Activated T-cell treated with anti-CD3 and anti-CD28 coated beads, Interleukin-2, amount 50 U/mL, for 24 hours (primary cell): ENCODE data around the gene SNX33.
"Not testable (repeated sequence)": the region's sequence is repeated elsewhere in the genome, so short reads cannot be mapped to it uniquely, and the experiment has no call there.

ENCODE experiments used
- DNase-seq: peaks from one replicate; pipeline ENCODE4 v3.0.0-alpha.2; 2020
- H3K27ac Mint-ChIP-seq: 2 replicates; pipeline ENCODE4 v1.8.0; 2020; ENCODE audit warnings: mild to moderate bottlenecking, mixed read lengths
- H3K27me3 Mint-ChIP-seq: 2 replicates; pipeline ENCODE4 v1.8.0; 2020; ENCODE audit warnings: mixed read lengths
- H3K36me3 Mint-ChIP-seq: 2 replicates; pipeline ENCODE4 v1.8.0; 2020; ENCODE audit warnings: low read depth, mixed read lengths
- H3K4me1 Mint-ChIP-seq: 2 replicates; pipeline ENCODE4 v1.8.0; 2020; ENCODE audit warnings: low read depth, mixed read lengths
- H3K4me3 Mint-ChIP-seq: 2 replicates; pipeline ENCODE4 v1.8.0; 2020; ENCODE audit warnings: mild to moderate bottlenecking, moderate library complexity, mixed read lengths
- H3K9me3 Mint-ChIP-seq: 2 replicates; pipeline ENCODE4 v1.8.0; 2020; ENCODE audit warnings: mixed read lengths

The SNX33 gene

DNA sequence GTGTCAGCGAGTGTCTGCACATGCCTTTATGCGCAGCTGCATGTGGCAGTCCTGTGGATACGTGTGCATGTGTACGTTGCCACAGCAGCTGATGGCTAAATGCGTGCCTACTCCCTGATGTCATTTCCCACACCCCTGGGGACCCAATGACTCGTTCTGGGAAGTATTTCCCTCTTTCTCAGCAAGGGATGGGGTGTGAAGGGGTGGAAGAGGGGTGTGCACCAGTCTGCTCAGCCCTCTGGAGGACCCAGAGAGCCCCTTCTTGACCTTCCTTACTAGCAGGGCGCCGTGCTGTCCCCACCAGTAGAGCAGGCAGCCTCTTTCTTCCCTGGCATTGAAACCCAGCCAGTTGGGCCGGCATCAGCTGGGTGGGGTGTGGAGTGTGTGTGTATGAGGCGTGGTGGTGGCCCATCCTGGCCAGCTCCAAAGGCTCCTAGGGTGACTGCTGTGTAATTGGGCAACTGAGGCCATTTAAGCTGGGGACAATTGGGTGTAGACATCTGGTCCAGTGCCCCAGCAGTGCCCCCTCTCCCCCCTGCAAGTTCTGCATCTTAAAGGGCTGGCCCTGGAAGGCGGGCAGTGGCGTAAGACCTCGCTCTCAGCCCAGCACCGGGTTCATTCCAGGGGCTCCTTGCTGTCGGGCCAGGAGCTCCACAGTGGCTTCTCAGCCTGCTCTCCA, 19.2 kb downstream of the SNX33 start:
- Mint-ChIP-seq H3K27me3 (no peaks in the 10 kb centered on the region), H3K4me1 (no peaks in the 10 kb centered on the region), H3K36me3 (no peaks in the 10 kb centered on the region), H3K27ac (no peak overlapping the region), H3K4me3 (no peak overlapping the region), H3K9me3 (no peaks in the 10 kb centered on the region)
- DNase-seq = no peak

GRCh38 chr15:75669191-75669878, 21.6 kb downstream of the SNX33 start:
- no peak overlapping the region for H3K4me3 Mint-ChIP-seq
- H3K4me1 Mint-ChIP-seq = no peaks in the 10 kb centered on the region
- no peak overlapping the region for H3K27ac Mint-ChIP-seq
- H3K9me3 Mint-ChIP-seq = no peaks in the 10 kb centered on the region
- no peak for DNase-seq
- H3K36me3 Mint-ChIP-seq = no peaks in the 10 kb centered on the region
- H3K27me3 Mint-ChIP-seq = no peaks in the 10 kb centered on the region

DNA sequence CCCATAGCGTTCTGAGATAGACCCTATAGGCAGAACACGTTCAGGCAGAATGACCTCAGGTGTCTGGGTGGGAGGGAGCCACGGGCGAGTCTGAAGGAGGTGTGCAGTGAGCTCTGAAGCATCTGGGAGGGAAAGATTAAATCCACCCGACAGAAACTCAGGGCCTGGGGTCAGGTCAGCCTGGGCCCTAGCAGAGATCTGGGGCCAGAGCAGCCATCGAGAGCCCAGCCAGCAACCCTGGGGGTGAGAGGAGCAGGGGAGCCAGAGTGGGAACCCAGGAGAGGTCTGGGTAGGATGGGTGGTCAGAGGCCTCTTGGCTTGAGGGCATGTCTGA, 22.1 kb downstream of the SNX33 start:
- Mint-ChIP-seq H3K27ac (no peak overlapping the region), H3K4me3 (no peak overlapping the region), H3K27me3 (no peaks in the 10 kb centered on the region), H3K36me3 (no peaks in the 10 kb centered on the region), H3K9me3 (no peaks in the 10 kb centered on the region), H3K4me1 (no peaks in the 10 kb centered on the region)
- DNase-seq = no peak

DNA sequence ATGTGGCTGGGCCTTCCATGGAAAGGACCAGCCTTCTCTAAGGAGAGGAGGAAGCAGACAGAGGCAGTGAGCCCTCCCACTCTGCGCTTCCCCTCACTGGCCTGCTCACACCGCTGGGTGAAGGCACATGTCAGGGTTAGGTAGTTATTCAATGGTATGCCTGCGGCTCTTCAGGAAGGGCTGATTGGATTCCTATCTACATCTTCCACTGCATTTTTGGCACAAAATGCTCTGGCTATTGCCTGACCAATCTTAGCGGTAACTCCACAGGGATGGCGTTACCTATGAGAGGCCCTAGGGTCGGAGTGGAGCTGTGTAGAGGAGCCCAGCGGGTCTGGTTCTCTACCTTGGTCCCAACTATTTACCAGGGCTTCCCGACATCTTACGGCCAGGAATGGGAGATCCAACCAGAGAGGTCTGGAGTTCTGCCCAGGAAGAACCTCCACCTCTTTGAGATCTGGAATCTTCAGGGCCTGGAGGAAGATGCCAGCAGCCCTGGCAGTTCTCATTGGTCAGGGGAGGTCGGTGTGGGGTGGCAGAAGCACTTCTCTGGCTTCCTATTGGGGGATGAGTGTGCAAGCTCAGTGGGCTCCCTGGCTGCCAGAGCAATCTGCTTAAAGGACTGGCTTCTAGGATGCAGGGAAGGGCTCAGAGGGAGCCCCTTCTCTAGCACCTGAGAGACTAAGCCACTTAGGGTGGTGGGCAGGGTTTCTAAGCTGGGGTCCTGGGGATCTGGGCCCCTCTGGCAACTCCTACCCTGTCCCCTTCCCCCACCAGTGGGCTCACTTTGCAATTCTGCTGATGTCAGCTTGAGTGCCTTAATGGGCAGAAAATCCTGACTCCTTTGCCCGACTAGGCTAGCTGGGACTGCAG, 24.3 kb downstream of the SNX33 start:
- no peaks in the 10 kb centered on the region for H3K9me3 Mint-ChIP-seq
- no peaks in the 10 kb centered on the region for H3K36me3 Mint-ChIP-seq
- no peak overlapping the region for H3K27ac Mint-ChIP-seq
- no peak for DNase-seq
- no peaks in the 10 kb centered on the region for H3K27me3 Mint-ChIP-seq
- H3K4me3 Mint-ChIP-seq = no peak overlapping the region
- no peaks in the 10 kb centered on the region for H3K4me1 Mint-ChIP-seq

DNA sequence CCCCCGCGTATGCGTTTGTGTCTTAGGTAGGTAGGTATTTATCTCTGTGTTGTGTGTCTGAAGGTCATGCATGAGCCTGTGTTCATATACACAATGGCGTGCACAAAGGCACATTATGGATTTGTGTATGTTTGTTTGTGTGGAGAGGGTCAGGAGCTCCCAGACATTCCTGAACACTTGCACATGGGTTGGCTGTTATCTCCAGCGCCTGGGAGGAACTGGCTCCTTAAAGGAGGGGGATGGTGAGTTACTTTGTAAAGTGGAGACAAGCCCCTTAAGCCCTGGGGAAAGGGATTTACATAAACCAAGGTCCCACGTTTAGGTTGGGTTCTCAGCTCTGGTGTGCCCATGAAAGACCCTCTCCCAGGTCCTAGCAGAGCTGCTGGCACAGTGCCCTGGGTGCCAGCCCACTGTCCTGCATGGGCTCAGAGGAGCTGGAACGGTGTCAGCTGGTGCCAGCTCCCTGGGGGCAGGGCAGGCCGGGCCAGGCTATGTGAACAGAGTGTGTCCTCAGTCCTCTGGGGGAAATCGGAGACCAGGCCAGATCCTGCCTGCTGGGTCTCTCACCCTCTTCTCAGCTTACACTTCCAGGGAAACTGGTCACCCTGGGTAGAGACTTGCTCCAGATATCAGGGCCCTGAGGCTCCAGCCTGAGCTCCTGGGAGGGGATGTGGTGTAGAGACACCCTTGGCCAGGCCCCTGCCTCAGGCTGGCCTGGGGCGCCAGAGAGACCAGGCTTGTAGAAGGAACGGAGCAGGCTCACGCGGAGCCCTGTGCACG, 25.1 kb downstream of the SNX33 start:
- H3K4me3 Mint-ChIP-seq = no peak overlapping the region
- no peaks in the 10 kb centered on the region for H3K27me3 Mint-ChIP-seq
- no peaks in the 10 kb centered on the region for H3K4me1 Mint-ChIP-seq
- peak overlapping the region; percentile 31 for H3K27ac Mint-ChIP-seq
- H3K36me3 Mint-ChIP-seq = no peaks in the 10 kb centered on the region
- no peaks in the 10 kb centered on the region for H3K9me3 Mint-ChIP-seq
- DNase-seq = no peak

DNA sequence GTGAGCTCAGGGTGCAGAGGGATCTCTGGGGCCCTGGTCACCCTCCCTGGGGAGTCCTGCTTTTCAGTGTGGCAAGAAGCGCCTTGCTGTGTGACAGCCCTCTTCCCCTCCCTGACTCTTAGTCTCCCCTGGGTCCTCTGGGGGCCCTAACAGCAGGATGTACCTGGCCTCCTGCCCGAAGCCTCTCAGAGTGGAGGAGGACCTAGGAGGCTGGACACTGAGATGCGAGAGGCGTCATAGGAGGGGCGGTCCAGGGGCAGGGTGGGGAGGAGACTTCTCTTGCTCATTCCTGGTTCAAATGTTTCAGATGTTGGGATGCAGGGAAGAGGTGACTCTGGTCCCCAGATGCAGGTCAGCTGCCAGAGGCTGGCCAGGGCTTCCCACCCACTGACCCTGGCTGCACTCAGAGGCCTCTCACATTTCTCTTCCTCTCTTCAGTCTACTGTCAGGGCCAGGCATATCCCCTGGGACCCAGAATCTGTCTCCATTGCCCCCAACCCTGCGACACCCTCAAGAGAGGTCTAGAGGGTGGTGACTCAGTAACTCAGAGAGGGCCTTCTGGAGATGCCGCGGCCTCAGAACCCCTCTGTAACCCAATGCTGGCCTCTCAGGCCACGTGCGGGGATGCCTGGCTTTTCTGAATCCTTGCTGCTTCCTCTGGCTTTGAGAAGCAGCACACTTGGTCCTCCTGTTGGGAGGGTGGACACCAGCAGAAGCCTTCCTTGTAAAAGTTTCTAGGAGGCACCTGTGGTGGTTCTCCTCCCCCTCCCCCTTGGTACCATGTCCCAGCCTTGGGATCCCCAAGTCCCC, 25.9 kb downstream of the SNX33 start:
- no peak overlapping the region for H3K27ac Mint-ChIP-seq
- no peak for DNase-seq
- no peaks in the 10 kb centered on the region for H3K36me3 Mint-ChIP-seq
- no peaks in the 10 kb centered on the region for H3K4me1 Mint-ChIP-seq
- H3K27me3 Mint-ChIP-seq = no peaks in the 10 kb centered on the region
- no peak overlapping the region for H3K4me3 Mint-ChIP-seq
- no peaks in the 10 kb centered on the region for H3K9me3 Mint-ChIP-seq

GRCh38 chr15:75674366-75674765, 26.7 kb downstream of the SNX33 start:
- Mint-ChIP-seq H3K9me3 (no peaks in the 10 kb centered on the region), H3K4me3 (no peak overlapping the region), H3K4me1 (no peaks in the 10 kb centered on the region), H3K27ac (no peak overlapping the region), H3K27me3 (no peaks in the 10 kb centered on the region), H3K36me3 (no peaks in the 10 kb centered on the region)
- no peak for DNase-seq

- no peaks in the 10 kb centered on the region for H3K4me1 Mint-ChIP-seq
- no peaks in the 10 kb centered on the region for H3K9me3 Mint-ChIP-seq
- no peak overlapping the region for H3K4me3 Mint-ChIP-seq
- H3K27ac Mint-ChIP-seq = no peak overlapping the region
- no peak for DNase-seq
- no peaks in the 10 kb centered on the region for H3K27me3 Mint-ChIP-seq
- H3K36me3 Mint-ChIP-seq = no peaks in the 10 kb centered on the region
Measured at GRCh38 chr15:75675579-75676404, 28.1 kb downstream of the SNX33 start.

GRCh38 chr15:75676688-75677464, 29.2 kb downstream of the SNX33 start:
- H3K36me3 Mint-ChIP-seq = no peaks in the 10 kb centered on the region
- no peak overlapping the region for H3K4me3 Mint-ChIP-seq
- H3K9me3 Mint-ChIP-seq = no peaks in the 10 kb centered on the region
- no peaks in the 10 kb centered on the region for H3K4me1 Mint-ChIP-seq
- no peak for DNase-seq
- H3K27me3 Mint-ChIP-seq = no peaks in the 10 kb centered on the region
- no peak overlapping the region for H3K27ac Mint-ChIP-seq

GRCh38 chr15:75677465-75678323, 30.0 kb downstream of the SNX33 start:
- no peak overlapping the region for H3K27ac Mint-ChIP-seq
- DNase-seq = no peak

DNA sequence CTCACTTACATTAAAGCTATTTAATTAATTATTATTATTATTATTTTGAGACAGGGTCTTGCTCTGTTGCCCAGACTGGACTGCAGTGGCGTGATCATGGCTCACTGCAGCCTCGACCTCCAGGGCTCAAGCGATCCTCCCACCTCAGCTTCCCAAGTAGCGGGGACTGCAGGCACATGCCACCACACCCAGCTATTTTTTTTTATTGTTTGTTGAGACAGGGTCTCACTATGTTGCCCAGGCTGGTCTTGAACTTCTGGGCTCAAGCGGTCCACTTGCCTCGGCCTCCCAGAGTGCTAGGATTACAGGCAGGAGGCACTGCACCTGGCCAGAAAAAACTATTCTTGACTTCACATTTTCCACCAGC, 30.6 kb downstream of the SNX33 start:
- H3K9me3 Mint-ChIP-seq, H3K36me3 Mint-ChIP-seq, H3K4me1 Mint-ChIP-seq, H3K27ac Mint-ChIP-seq, H3K27me3 Mint-ChIP-seq, DNase-seq, H3K4me3 Mint-ChIP-seq: not testable (repeated sequence)

More at GRCh38 chr15:75677465-75678323, 30.0 kb downstream of the SNX33 start:
- Mint-ChIP-seq H3K4me1 (no peaks in the 10 kb centered on the region), H3K9me3 (no peaks in the 10 kb centered on the region), H3K36me3 (no peaks in the 10 kb centered on the region), H3K4me3 (no peak overlapping the region), H3K27me3 (no peaks in the 10 kb centered on the region)
